Left lung (tissue), 10 donors: ENCODE results near the gene SOCS3. TPM values are rescaled to one million over a fixed set of nuclear protein-coding genes. Genes with fewer than 3 reads are reported as not detected.

Experiments used
- ATAC-seq: fragments of 200-7000 bp; cut with Tn5 transposase; one replicate; pipeline ENCODE4 v1.9.1; 2020; ENCODE audit warnings: moderate library complexity
- DNase-seq, 4 donors: peaks; one replicate each; pipeline ENCODE4 v3.0.0-alpha.2; 2013 to 2020
- H3K27ac ChIP-seq, 2 donors: fragments of 200-600 bp; sonication (generic) in 1 of 2; one replicate each; pipeline versions ENCODE4 v1.5.0 to v1.8.0; 2020 to 2021
- H3K27me3 ChIP-seq, 2 donors: fragments of 200-600 bp; sonication (generic) in 1 of 2; one replicate each; pipeline versions ENCODE4 v1.5.0 to v1.8.0; 2020 to 2021
- H3K36me3 ChIP-seq, 2 donors: fragments of 200-600 bp; sonication (generic) in 1 of 2; one replicate each; pipeline versions ENCODE4 v1.5.0 to v1.8.0; 2020 to 2021
- H3K4me1 ChIP-seq, 2 donors: fragments of 200-600 bp; one replicate each; pipeline ENCODE4 v1.8.0; 2021
- H3K4me3 ChIP-seq, 2 donors: fragments of 200-600 bp; sonication (generic) in 1 of 2; one replicate each; pipeline versions ENCODE4 v1.5.0 to v1.8.0; 2020 to 2021; ENCODE audit warnings: mild to moderate bottlenecking in 1 of 2
- H3K9me3 ChIP-seq, 2 donors: fragments of 200-600 bp; sonication (generic) in 1 of 2; one replicate each; pipeline versions ENCODE4 v1.5.0 to v1.8.0; 2020 to 2021
- CTCF ChIP-seq, 2 donors: fragments of 200-600 bp; sonication (generic) in 1 of 2; IDR thresholded peaks; one replicate each; pipeline versions ENCODE4 v1.5.0 to v1.8.0; 2021; ENCODE audit warnings: antibody characterized with exemption in 2 of 2
- intact Hi-C, 2 donors: fragments of 100-400 bp; cut with DNase I; formaldehyde crosslinking; loops; one replicate each; pipeline versions ENCODE4 v1.11.2 to v1.14.2; 2022
- polyA plus RNA-seq, 6 donors: library from polyadenylated mRNA; unstranded; fragments of 120-200 nt; gene quantifications; one replicate each; pipeline ENCODE4 v1.2.1, GENCODE V29; 2013; ENCODE audit not compliant: insufficient read length in 6 of 6
- total RNA-seq, 2 donors: library from RNA; stranded (reverse); fragmentation: NEBNext Ultra II Directional; extraction: Animal tissue kit (Norgen Biotek cat#: 25700); gene quantifications; one replicate each; pipeline ENCODE4 v1.2.1, GENCODE V29; 2021
- donor health status: DM: no; HTN: yes; CAD: no.
- donor health status: DM: no; HTN: no; CAD: no.

SOCS3 gene
- total and polyA plus RNA-seq, 8 donors, result 4.7 to 118 (median 40.7) TPM

- H3K4me3 ChIP-seq, result no peak overlapping the region
- H3K27ac ChIP-seq, result no peak overlapping the region
- intact Hi-C loops, result no loop called here
- H3K4me1 ChIP-seq, result peaks cover 7 to 32% of the 10 kb centered on the region in 2 donors
- H3K27me3 ChIP-seq, result no peaks in the 10 kb centered on the region
- TF ChIP-seq CTCF (IDR thresholded peaks at IDR 0.05), result no peak
- no peak for ATAC-seq
- peak in 1 of 4 donors; percentile 43 for DNase-seq
- peaks cover 0 to 100% of the 10 kb centered on the region in 2 donors for H3K36me3 ChIP-seq
- H3K9me3 ChIP-seq, result no peaks in the 10 kb centered on the region
Measured at GRCh38 chr17:78401246-78401645, 41.4 kb upstream of the SOCS3 start.

- no peak for TF ChIP-seq CTCF (IDR thresholded peaks at IDR 0.05)
Measured at GRCh38 chr17:78400581-78401240, 40.8 kb upstream of the SOCS3 start.

GRCh38 chr17:78399693-78400144 is 39.8 kb upstream of the SOCS3 start:
- Histone ChIP-seq H3K36me3 (peaks cover 0 to 100% of the 10 kb centered on the region in 2 donors), H3K27ac (no peak overlapping the region), H3K27me3 (no peaks in the 10 kb centered on the region), H3K9me3 (no peaks in the 10 kb centered on the region), H3K4me1 (peaks cover 9 to 41% of the 10 kb centered on the region in 2 donors), H3K4me3 (no peak overlapping the region)
- DNase-seq (peak in 1 of 4 donors; percentile 49), ATAC-seq (no peak)
- no peak for TF ChIP-seq CTCF (IDR thresholded peaks at IDR 0.05)
- intact Hi-C loops, result no loop called here

More at GRCh38 chr17:78400581-78401240, 40.8 kb upstream of the SOCS3 start:
- no peak for ATAC-seq
- H3K27ac ChIP-seq, result no peak overlapping the region
- intact Hi-C loops, result no loop called here
- no peaks in the 10 kb centered on the region for H3K27me3 ChIP-seq
- peak in 1 of 4 donors; percentile 37 for DNase-seq
- no peaks in the 10 kb centered on the region for H3K9me3 ChIP-seq
- no peak overlapping the region for H3K4me3 ChIP-seq
- H3K4me1 ChIP-seq, result peaks cover 9 to 33% of the 10 kb centered on the region in 2 donors
- peaks cover 0 to 100% of the 10 kb centered on the region in 2 donors for H3K36me3 ChIP-seq

- TF ChIP-seq CTCF (IDR thresholded peaks at IDR 0.05), result no peak
- Histone ChIP-seq H3K27me3 (no peaks in the 10 kb centered on the region), H3K36me3 (peaks cover 0 to 100% of the 10 kb centered on the region in 2 donors), H3K4me1 (peaks cover 9 to 47% of the 10 kb centered on the region in 2 donors), H3K27ac (no peak overlapping the region), H3K9me3 (no peaks in the 10 kb centered on the region), H3K4me3 (no peak overlapping the region)
- ATAC-seq, result no peak
- DNase-seq, result peak in 1 of 4 donors; percentile 43
- intact Hi-C loops, result no loop called here
Measured at GRCh38 chr17:78399028-78399692, 39.3 kb upstream of the SOCS3 start.

- intact Hi-C loops, result no loop called here
- peaks cover 9 to 53% of the 10 kb centered on the region in 2 donors for H3K4me1 ChIP-seq
- peaks cover 0 to 100% of the 10 kb centered on the region in 2 donors for H3K36me3 ChIP-seq
- H3K4me3 ChIP-seq, result no peak overlapping the region
- TF ChIP-seq CTCF (IDR thresholded peaks at IDR 0.05), result no peak
- H3K9me3 ChIP-seq, result no peaks in the 10 kb centered on the region
- H3K27ac ChIP-seq, result peak overlapping the region in 1 of 2 donors; percentile 45
- H3K27me3 ChIP-seq, result no peaks in the 10 kb centered on the region
- no peak for DNase-seq
- no peak for ATAC-seq
Measured at GRCh38 chr17:78398390-78398789, 38.5 kb upstream of the SOCS3 start.
